ENCODE results near the gene TSGA10IP. TPM values are rescaled to one million over a fixed set of nuclear protein-coding genes. Genes with fewer than 3 reads are reported as not detected.

The TSGA10IP gene
- total RNA-seq, 1 donor from 2014 or later, result not detected

- no peak for DNase-seq (ENCODE audit: low read depth in 2 of 2)
Measured at GRCh38 chr11:65917434-65918210, 27.7 kb upstream of the TSGA10IP start.

GRCh38 chr11:65918211-65919140 lies 26.8 kb upstream of the TSGA10IP start, which contains the start of gene C11orf68:
Gene C11orf68 (minus strand): TSS chr11:65919062. CDS start chr11:65919031, 31 bp downstream.
- DNase-seq (ENCODE audit: low read depth in 2 of 2), result peak in 1 of 2 donors; percentile 53

GRCh38 chr11:65919141-65919572 lies 26.1 kb upstream of the TSGA10IP start, which contains the start of gene DRAP1:
Gene DRAP1 (plus strand): TSS chr11:65919426. CDS start chr11:65919502, 76 bp downstream.
- peak; percentile 92 to 99 for DNase-seq (ENCODE audit: low read depth in 2 of 2)

GRCh38 chr11:65919573-65920371 lies 25.5 kb upstream of the TSGA10IP start:
- DNase-seq (ENCODE audit: low read depth in 2 of 2), result no peak

GRCh38 chr11:65920372-65920802 lies 24.9 kb upstream of the TSGA10IP start:
- DNase-seq (ENCODE audit: low read depth in 2 of 2), result no peak

- no peak for DNase-seq (ENCODE audit: low read depth in 2 of 2)
Measured at GRCh38 chr11:65921033-65921555, 24.2 kb upstream of the TSGA10IP start.

GRCh38 chr11:65921876-65922275 lies 23.4 kb upstream of the TSGA10IP start:
- DNase-seq (ENCODE audit: low read depth in 2 of 2), result no peak

GRCh38 chr11:65922565-65922964 lies 22.7 kb upstream of the TSGA10IP start:
- no peak for DNase-seq (ENCODE audit: low read depth in 2 of 2)

GRCh38 chr11:65925397-65925796 lies 19.9 kb upstream of the TSGA10IP start:
- no peak for DNase-seq (ENCODE audit: low read depth in 2 of 2)

GRCh38 chr11:65927904-65928397 lies 17.3 kb upstream of the TSGA10IP start:
- DNase-seq (ENCODE audit: low read depth in 2 of 2), result no peak

GRCh38 chr11:65928667-65929066 lies 16.6 kb upstream of the TSGA10IP start:
- DNase-seq (ENCODE audit: low read depth in 2 of 2), result no peak

GRCh38 chr11:65931773-65932557 lies 13.3 kb upstream of the TSGA10IP start:
- no peak for DNase-seq (ENCODE audit: low read depth in 2 of 2)

GRCh38 chr11:65932558-65932919 lies 12.7 kb upstream of the TSGA10IP start:
- DNase-seq (ENCODE audit: low read depth in 2 of 2), result no peak

GRCh38 chr11:65934014-65934413 lies 11.3 kb upstream of the TSGA10IP start:
- DNase-seq (ENCODE audit: low read depth in 2 of 2), result no peak

GRCh38 chr11:65937766-65938165 lies 7.5 kb upstream of the TSGA10IP start:
- DNase-seq (ENCODE audit: low read depth in 2 of 2), result no peak

GRCh38 chr11:65941720-65942310 lies 3.5 kb upstream of the TSGA10IP start:
- DNase-seq (ENCODE audit: low read depth in 2 of 2), result no peak

GRCh38 chr11:65942531-65942930 lies 2.7 kb upstream of the TSGA10IP start:
- DNase-seq (ENCODE audit: low read depth in 2 of 2), result no peak

GRCh38 chr11:65944191-65944590 lies 1.1 kb upstream of the TSGA10IP start:
- no peak for DNase-seq (ENCODE audit: low read depth in 2 of 2)

- DNase-seq (ENCODE audit: low read depth in 2 of 2), result no peak
Measured at GRCh38 chr11:65944767-65945166, 513 bp upstream of the TSGA10IP start.

Data from dermis microvascular lymphatic vessel endothelial cell (primary cell).